Parathyroid adenoma (tissue), 2 donors: ENCODE measurements around the gene GRIN2A.

Source experiments
- H2AFZ ChIP-seq: fragments of 300-600 bp; sonication (generic); one replicate; pipeline ENCODE4 v1.7.0; 2017; ENCODE audit warnings: antibody characterized with exemption, mild to moderate bottlenecking
- H3K27ac ChIP-seq: fragments of 300-600 bp; sonication (generic); one replicate; pipeline ENCODE4 v1.7.0; 2017
- H3K27me3 ChIP-seq: fragments of 300-600 bp; sonication (generic); one replicate; pipeline ENCODE4 v1.7.0; 2017; ENCODE audit warnings: low read length; ENCODE audit not compliant: control insufficient read depth, insufficient read depth
- H3K36me3 ChIP-seq: fragments of 300-600 bp; sonication (generic); one replicate; pipeline ENCODE4 v1.7.0; 2017; ENCODE audit warnings: low read length; ENCODE audit not compliant: control insufficient read depth, insufficient read depth
- H3K4me1 ChIP-seq: fragments of 300-600 bp; sonication (generic); one replicate; pipeline ENCODE4 v1.7.0; 2017; ENCODE audit warnings: control low read depth
- H3K4me2 ChIP-seq: fragments of 300-600 bp; sonication (generic); one replicate; pipeline ENCODE4 v1.7.0; 2017; ENCODE audit warnings: low read length
- H3K4me3 ChIP-seq: fragments of 300-600 bp; sonication (generic); one replicate; pipeline ENCODE4 v1.7.0; 2017; ENCODE audit warnings: low read depth, low read length
- H3K79me2 ChIP-seq: fragments of 300-600 bp; sonication (generic); one replicate; pipeline ENCODE4 v1.7.0; 2017; ENCODE audit warnings: control low read depth
- H3K9ac ChIP-seq: fragments of 300-600 bp; sonication (generic); one replicate; pipeline ENCODE4 v1.7.0; 2017; ENCODE audit warnings: mild to moderate bottlenecking
- H3K9me3 ChIP-seq: fragments of 300-600 bp; sonication (generic); one replicate; pipeline ENCODE4 v1.7.0; 2017; ENCODE audit warnings: low read length; ENCODE audit not compliant: control insufficient read depth
- TF ChIP-seq, protein P1 (sequence below): fragments of 300-600 bp; sonication (generic); IDR thresholded peaks from one replicate; pipeline ENCODE4 v1.7.0; 2017; ENCODE audit warnings: antibody characterized with exemption, mild to moderate bottlenecking
- donor health status: primary hyperparathyroidism.

The GRIN2A gene

GRCh38 chr16:9808210-9808609 lies 374.0 kb downstream of the GRIN2A start:
- H3K9ac ChIP-seq, result no peak overlapping the region
- no peak overlapping the region for H3K4me3 ChIP-seq
- TF ChIP-seq, protein P1, sequence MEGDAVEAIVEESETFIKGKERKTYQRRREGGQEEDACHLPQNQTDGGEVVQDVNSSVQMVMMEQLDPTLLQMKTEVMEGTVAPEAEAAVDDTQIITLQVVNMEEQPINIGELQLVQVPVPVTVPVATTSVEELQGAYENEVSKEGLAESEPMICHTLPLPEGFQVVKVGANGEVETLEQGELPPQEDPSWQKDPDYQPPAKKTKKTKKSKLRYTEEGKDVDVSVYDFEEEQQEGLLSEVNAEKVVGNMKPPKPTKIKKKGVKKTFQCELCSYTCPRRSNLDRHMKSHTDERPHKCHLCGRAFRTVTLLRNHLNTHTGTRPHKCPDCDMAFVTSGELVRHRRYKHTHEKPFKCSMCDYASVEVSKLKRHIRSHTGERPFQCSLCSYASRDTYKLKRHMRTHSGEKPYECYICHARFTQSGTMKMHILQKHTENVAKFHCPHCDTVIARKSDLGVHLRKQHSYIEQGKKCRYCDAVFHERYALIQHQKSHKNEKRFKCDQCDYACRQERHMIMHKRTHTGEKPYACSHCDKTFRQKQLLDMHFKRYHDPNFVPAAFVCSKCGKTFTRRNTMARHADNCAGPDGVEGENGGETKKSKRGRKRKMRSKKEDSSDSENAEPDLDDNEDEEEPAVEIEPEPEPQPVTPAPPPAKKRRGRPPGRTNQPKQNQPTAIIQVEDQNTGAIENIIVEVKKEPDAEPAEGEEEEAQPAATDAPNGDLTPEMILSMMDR, result no peak
- H3K27me3 ChIP-seq, result no peaks in the 10 kb centered on the region
- no peaks in the 10 kb centered on the region for H3K36me3 ChIP-seq
- no peak overlapping the region for H3K27ac ChIP-seq
- H3K4me1 ChIP-seq, result no peaks in the 10 kb centered on the region
- H3K79me2 ChIP-seq, result no peaks in the 10 kb centered on the region
- no peaks in the 10 kb centered on the region for H3K9me3 ChIP-seq
- H3K4me2 ChIP-seq, result no peak overlapping the region
- H2AFZ ChIP-seq, result no peak overlapping the region

GRCh38 chr16:9807302-9807701 lies 374.9 kb downstream of the GRIN2A start:
- no peaks in the 10 kb centered on the region for H3K79me2 ChIP-seq
- no peak overlapping the region for H3K4me2 ChIP-seq
- no peak overlapping the region for H3K9ac ChIP-seq
- no peak overlapping the region for H2AFZ ChIP-seq
- TF ChIP-seq, protein P1, result no peak
- no peak overlapping the region for H3K4me3 ChIP-seq
- no peak overlapping the region for H3K27ac ChIP-seq
- H3K36me3 ChIP-seq, result no peaks in the 10 kb centered on the region
- no peaks in the 10 kb centered on the region for H3K4me1 ChIP-seq
- H3K27me3 ChIP-seq, result no peaks in the 10 kb centered on the region
- no peaks in the 10 kb centered on the region for H3K9me3 ChIP-seq

GRCh38 chr16:9805109-9805508 lies 377.1 kb downstream of the GRIN2A start:
- H3K4me1 ChIP-seq, result no peaks in the 10 kb centered on the region
- no peak overlapping the region for H3K27ac ChIP-seq
- TF ChIP-seq, protein P1, result no peak
- H2AFZ ChIP-seq, result no peak overlapping the region
- no peak overlapping the region for H3K9ac ChIP-seq
- H3K79me2 ChIP-seq, result no peaks in the 10 kb centered on the region
- H3K9me3 ChIP-seq, result no peaks in the 10 kb centered on the region
- no peaks in the 10 kb centered on the region for H3K27me3 ChIP-seq
- no peak overlapping the region for H3K4me3 ChIP-seq
- H3K36me3 ChIP-seq, result no peaks in the 10 kb centered on the region
- H3K4me2 ChIP-seq, result no peak overlapping the region

DNA sequence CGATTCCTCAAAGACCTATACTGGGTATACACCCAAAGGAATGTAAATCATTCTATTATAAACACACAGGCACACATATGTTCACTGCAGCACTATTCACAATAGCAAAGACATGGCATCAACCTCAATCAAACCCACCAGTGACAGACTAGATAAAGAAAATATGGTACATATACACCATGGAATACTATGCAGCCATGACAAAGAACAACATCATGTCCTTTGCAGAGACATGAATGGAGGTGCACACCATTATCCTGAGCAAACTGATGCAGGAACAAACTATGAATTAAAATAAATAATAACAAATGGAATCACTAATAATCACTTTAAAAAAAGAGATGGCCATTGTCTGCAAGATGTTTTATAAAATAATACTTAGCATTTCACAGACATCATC lies 380.1 kb downstream of the GRIN2A start:
- Histone ChIP-seq H3K4me2 (no peak overlapping the region), H3K9me3 (no peaks in the 10 kb centered on the region), H3K27me3 (no peaks in the 10 kb centered on the region), H2AFZ (no peak overlapping the region), H3K36me3 (no peaks in the 10 kb centered on the region), H3K9ac (no peak overlapping the region), H3K27ac (no peak overlapping the region), H3K4me3 (no peak overlapping the region), H3K4me1 (no peaks in the 10 kb centered on the region), H3K79me2 (no peaks in the 10 kb centered on the region)
- TF ChIP-seq, protein P1, result no peak

- Histone ChIP-seq H3K27me3 (no peaks in the 10 kb centered on the region), H3K9me3 (no peaks in the 10 kb centered on the region), H3K4me3 (no peak overlapping the region), H3K4me1 (no peaks in the 10 kb centered on the region), H3K4me2 (no peak overlapping the region), H3K27ac (no peak overlapping the region), H2AFZ (no peak overlapping the region), H3K79me2 (no peaks in the 10 kb centered on the region), H3K9ac (no peak overlapping the region), H3K36me3 (no peaks in the 10 kb centered on the region)
- TF ChIP-seq, protein P1, result no peak
These were observed 380.6 kb downstream of the GRIN2A start for GRCh38 chr16:9801651-9802050.
